ENCODE results near the gene GOLPH3L.
"Not testable (repeated sequence)": the region's sequence is repeated elsewhere in the genome, so short reads cannot be mapped to it uniquely, and the experiment has no call there.

GRCh38 chr1:150709031-150709430 is 12.1 kb upstream of the GOLPH3L start:
- TF ChIP-seq PATZ1 (CRISPR knock-in tag; IDR thresholded peaks at IDR 0.05; ENCODE audit: borderline replicate concordance); POU6F1 (CRISPR knock-in tag; IDR thresholded peaks at IDR 0.05; ENCODE audit: borderline replicate concordance, low read depth); ISL1 (CRISPR knock-in tag; IDR thresholded peaks at IDR 0.05); CREB5 (CRISPR knock-in tag; IDR thresholded peaks at IDR 0.05; ENCODE audit: low read depth); ZFP30 (CRISPR knock-in tag; IDR thresholded peaks at IDR 0.05); CSDC2 (CRISPR knock-in tag; IDR thresholded peaks at IDR 0.05); OSR1 (CRISPR knock-in tag; IDR thresholded peaks at IDR 0.05); TSHZ2 (CRISPR knock-in tag; IDR thresholded peaks at IDR 0.05): not testable (repeated sequence)

Measured in SK-N-SH treated with all-trans-retinoic acid at 6 μM for 48 hours (cell line).